Eye (tissue), 1 donor: ENCODE measurements around the gene CNN2.

ENCODE experiments used
- DNase-seq: peaks from one replicate; pipeline ENCODE4 v3.0.0-alpha.2; 2015

CNN2 gene

GRCh38 chr19:1084024-1084868, 57.8 kb downstream of the CNN2 start:
- no peak for DNase-seq

- no peak for DNase-seq
Observed at GRCh38 chr19:1085053-1085658, 58.7 kb downstream of the CNN2 start.

GRCh38 chr19:1085676-1086442, 59.5 kb downstream of the CNN2 start:
- DNase-seq: no peak

GRCh38 chr19:1086613-1087012, 60.2 kb downstream of the CNN2 start:
- no peak for DNase-seq

GRCh38 chr19:1087813-1088415, 61.5 kb downstream of the CNN2 start:
- no peak for DNase-seq

- no peak for DNase-seq
Observed at GRCh38 chr19:1088416-1089010, 62.1 kb downstream of the CNN2 start.
